GM21786 (cell line): ENCODE data around the gene ABCC1.
"Not testable (repeated sequence)": the region's sequence is repeated elsewhere in the genome, so short reads cannot be mapped to it uniquely, and the experiment has no call there.

Source experiments
- ATAC-seq: cut with Tn5 transposase; IDR thresholded peaks from one replicate; pipeline ENCODE4 v1.9.1; 2021; ENCODE audit not compliant: unreplicated experiment

Gene ABCC1

DNA sequence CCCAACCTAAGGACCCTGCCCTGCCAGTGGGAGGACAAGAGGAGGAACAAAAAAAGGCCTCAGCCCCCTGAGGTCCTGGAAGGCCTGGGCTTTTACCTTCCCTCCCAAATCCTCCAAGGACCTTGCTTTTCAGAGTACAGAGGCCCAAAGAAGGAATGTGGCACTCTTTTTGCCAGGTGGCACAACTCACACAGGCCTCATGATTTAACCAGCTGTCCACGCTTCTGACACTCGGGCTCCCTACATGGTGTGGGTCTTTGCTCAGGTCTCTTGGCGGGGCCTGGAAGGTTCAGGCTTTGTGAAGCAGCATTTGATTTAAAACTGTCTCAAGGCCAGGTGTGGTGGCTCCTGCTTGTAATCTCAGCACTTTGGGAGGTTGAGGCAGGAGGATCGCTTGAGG is 153.3 kb downstream of the ABCC1 start:
- no peak for ATAC-seq

GRCh38 chr16:16104132-16104803 is 154.9 kb downstream of the ABCC1 start:
- ATAC-seq, result not testable (repeated sequence)

GRCh38 chr16:16104804-16105141 is 155.4 kb downstream of the ABCC1 start:
- not testable (repeated sequence) for ATAC-seq

DNA sequence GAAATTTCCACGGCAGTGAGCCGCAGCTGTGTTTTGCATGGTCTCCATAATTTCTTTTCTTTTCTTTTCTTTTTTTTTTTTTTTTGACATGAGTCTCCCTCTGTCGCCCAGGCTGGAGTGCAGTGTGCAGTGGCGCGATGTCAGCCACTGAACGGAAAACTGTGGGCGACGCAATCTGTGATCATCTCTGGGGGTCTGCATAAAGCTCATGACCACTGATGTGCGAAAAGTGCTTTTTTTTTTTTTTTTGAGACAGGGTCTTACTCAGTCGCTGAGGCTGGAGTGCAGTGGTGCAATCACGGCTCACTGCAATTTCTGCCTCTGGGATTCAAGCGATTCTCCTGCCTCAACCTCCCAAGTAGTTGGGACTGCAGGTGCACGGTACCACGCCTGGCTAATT is 156.2 kb downstream of the ABCC1 start:
- no peak for ATAC-seq

DNA sequence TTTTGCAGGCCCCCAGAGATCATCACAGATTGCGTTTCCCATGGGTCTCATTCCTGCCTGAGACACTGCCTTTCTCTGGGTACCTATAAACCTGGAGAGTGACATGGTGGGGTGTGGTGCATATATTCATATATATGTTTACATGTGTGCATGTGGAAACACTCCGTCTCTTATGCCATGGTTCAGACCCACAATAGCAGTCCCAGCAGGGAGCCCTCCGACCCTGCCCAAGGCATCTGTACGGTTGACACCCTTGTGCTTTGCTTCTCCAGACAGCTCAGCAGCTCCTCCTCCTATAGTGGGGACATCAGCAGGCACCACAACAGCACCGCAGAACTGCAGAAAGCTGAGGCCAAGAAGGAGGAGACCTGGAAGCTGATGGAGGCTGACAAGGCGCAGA is 157.1 kb downstream of the ABCC1 start:
- no peak for ATAC-seq

DNA sequence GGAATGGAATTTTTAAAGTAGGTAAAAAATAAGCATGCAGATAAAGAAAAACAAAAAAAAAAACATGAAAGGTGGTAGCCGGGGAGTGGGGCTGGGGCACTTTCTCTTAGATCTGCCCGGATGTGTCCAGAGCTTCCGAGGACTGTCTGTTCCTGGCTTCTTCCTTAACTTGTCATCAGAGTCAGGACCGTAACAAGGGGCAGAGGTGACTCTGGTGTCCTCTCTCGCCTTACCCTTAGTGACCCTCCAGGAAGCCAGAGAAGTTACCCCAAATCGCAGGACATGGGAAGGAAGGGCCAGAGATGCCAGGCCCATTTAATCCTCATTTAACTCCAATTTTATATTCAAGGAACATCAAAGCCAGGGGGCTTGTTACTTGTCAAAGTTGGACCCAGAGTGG is 158.4 kb downstream of the ABCC1 start:
- ATAC-seq, result no peak

GRCh38 chr16:16108759-16109158 is 159.3 kb downstream of the ABCC1 start:
- no peak for ATAC-seq

DNA sequence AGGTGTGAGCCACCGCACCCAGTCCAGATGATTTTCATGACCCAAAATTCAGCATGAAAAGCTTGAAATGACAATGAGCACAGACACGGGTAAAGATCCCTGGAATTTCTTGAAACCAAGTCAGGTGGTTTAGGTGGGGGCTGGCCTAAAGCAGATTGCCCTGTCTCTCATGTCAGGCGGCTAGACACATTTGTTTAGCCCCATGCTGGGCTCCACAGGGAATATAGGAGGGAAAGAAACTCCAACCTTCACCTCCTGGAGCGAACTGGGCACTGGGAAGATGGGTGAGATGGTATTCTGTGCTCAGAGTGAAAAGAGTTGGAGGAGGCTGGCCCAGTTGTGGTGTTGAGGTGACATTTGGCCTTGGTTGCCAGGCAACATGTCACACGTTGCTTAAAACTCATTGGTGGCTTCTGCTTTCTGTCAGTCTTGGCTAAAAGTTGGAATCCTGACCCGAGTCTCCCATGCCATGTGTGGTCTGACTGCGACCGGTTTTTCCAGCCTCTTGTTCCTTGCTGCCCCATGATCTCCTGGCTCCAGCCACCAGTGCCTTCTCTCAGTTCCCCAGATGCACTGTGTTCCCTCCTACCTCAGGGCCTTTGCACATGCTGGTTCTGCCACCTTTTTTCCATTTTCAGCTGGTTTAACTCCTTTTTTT is 160.2 kb downstream of the ABCC1 start:
- no peak for ATAC-seq

- ATAC-seq, result no peak
These were observed 160.7 kb downstream of the ABCC1 start for GRCh38 chr16:16110111-16110490.

GRCh38 chr16:16111639-16112038 is 162.2 kb downstream of the ABCC1 start:
- no peak for ATAC-seq

DNA sequence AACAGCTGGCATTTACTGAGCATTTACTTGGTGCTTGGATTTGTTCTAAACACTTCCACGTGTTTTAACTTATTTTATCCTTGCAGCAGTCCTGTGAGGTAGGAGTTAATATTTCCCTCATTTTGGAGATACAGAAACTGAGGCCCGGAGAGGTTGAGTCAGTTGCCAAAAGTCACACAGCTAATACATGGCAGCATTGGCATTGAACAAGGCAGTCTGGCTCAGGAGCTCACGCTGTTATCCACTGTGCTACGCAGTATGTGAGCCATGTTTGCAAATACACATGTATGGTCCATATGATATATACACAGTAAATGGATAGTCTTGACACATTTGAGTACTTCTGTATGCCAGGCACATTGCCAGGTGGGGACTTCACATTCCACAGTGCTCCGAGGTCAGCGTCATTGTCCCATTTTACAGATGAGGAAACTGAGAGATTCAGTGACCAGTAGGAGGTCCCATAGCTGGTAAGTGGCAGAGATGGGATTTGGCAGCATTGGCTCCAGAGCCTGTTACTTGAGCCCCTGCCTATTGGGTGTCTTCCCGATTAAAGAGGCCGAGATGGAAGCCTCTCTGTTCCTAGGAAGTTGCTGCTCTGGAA is 163.1 kb downstream of the ABCC1 start:
- ATAC-seq, result no peak

GRCh38 chr16:16113076-16113475 is 163.7 kb downstream of the ABCC1 start:
- ATAC-seq, result no peak

DNA sequence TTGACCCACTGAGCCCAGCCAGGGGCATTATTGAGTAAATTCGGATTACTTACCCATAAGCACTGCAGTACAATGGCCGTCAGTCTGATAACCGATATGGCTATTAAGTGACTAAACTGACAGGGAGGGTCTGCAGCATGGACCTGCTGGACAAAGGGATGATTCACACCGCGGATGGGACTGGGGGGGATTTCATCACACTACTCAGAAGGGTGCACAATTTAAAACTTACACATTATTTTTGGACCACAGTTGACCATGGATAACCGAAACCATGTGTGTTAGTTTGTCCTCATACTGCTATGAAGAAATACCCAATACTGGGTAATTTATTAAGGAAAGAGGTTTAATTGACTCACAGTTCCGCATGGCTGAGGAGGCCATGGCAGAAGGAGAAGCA is 167.4 kb downstream of the ABCC1 start:
- ATAC-seq, result no peak

DNA sequence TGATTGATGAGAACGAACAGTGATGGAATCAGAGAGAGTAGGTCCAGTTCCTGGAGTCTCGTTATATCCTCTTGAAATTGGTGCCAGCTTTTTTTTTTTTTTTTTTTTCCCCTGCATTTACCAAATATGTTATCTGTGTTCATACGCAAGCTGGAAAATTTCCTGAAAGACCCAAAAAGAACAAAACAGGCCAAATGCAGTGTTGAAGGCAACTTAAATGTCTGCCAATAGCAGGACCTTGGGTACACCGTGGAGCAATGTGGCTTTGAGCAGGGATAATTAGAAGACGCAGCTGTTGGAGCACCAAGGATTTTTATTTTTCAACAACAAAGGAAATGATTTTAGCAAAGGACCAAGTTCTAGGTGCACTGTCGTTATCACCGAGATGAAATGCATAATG is 168.9 kb downstream of the ABCC1 start:
- no peak for ATAC-seq

GRCh38 chr16:16120044-16120381 is 170.6 kb downstream of the ABCC1 start:
- ATAC-seq, result no peak

DNA sequence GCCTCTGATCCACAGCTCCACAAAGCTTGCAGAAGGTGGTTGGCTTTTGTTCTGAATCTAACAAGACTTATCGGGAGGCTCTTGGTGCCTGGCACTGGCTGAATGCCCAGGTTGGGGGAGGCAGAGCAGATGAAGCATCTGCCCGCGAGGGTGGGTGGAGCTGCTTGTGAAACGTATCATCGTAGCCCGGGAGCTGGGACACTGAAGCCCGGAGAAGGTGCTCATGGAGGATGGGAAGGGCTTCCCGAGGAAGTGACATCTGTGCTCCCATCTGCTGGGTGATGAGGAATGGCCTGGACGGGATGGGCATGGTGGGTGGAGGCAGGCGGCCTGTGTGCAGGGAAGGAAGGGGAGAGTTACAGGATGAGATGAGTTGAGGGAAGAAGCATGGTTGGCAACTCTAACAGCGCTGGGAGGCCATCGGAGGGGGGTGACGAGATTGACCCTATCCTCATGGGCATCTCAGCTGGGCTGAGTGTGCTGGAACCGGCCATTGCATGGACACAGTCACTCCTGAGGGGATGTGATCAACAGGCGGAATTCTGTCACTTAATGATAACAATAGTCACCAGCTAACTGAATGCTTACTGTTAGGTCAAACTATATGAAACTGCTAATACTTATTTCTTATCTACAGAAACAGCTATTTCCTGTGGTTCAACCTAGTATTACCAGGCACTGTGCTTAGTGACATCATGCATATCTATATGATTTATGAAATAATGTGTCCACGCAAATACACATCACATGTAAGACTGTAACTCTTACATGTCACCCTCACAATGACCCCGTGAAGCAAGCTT is 171.2 kb downstream of the ABCC1 start:
- no peak for ATAC-seq

DNA sequence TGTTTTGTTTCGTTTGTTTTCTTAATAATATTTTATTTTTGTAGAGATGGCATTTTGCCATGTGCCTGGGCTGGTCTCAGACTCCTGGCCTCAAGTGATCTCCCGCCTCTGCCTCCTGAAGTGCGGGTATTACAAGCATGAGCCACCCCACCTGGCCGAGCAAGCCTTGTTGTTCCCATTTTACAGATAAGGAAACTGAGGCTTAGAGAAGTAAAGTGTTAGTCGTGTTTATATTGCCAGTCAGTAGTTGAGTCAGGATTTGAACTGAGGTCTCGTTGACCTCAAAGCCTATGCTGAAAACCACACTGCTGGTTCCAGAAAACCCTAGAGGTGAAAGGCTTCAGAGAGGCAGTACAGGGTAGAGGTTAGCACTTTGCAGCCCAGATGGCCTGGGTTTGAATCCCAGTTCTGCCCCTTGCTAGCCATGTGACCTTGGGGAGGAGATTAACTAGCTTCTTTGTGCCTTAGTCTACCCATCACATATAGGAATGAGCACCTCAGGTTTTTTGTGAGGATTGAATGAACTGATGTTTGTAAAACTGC is 171.8 kb downstream of the ABCC1 start:
- ATAC-seq, result no peak

GRCh38 chr16:16122264-16122663 is 172.8 kb downstream of the ABCC1 start:
- no peak for ATAC-seq

DNA sequence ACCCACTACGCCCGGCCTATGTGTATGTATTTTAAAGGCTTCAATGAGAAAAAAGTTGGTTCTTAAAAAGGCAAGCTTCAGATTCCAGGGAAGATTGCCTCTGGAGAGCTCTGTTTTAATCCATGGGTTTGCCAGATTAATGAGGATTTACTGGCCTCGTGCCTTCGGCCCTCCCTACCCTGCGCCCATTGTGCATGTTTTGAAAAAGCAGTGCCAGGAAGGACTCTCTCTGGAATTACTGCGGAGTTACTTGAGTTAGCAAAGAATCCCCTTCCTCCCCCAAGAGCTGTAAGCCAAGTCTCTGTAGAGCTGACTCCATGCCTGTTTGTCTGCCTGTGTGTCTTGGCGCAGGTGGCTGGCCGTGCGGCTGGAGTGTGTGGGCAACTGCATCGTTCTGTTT is 175.0 kb downstream of the ABCC1 start:
- ATAC-seq, result no peak

- no peak for ATAC-seq
These were observed 175.6 kb downstream of the ABCC1 start for GRCh38 chr16:16124974-16125373.

- ATAC-seq, result no peak
These were observed 177.5 kb downstream of the ABCC1 start for GRCh38 chr16:16126896-16127295.
